HG03558 (cell line): ENCODE results near the gene PIP5K1B.

Source experiments
- ATAC-seq: cut with Tn5 transposase; IDR thresholded peaks from one replicate; pipeline ENCODE4 v1.9.1; 2021; ENCODE audit warnings: moderate number of reproducible peaks; ENCODE audit not compliant: unreplicated experiment; ENCODE audit errors: extremely low read depth

Gene PIP5K1B

DNA sequence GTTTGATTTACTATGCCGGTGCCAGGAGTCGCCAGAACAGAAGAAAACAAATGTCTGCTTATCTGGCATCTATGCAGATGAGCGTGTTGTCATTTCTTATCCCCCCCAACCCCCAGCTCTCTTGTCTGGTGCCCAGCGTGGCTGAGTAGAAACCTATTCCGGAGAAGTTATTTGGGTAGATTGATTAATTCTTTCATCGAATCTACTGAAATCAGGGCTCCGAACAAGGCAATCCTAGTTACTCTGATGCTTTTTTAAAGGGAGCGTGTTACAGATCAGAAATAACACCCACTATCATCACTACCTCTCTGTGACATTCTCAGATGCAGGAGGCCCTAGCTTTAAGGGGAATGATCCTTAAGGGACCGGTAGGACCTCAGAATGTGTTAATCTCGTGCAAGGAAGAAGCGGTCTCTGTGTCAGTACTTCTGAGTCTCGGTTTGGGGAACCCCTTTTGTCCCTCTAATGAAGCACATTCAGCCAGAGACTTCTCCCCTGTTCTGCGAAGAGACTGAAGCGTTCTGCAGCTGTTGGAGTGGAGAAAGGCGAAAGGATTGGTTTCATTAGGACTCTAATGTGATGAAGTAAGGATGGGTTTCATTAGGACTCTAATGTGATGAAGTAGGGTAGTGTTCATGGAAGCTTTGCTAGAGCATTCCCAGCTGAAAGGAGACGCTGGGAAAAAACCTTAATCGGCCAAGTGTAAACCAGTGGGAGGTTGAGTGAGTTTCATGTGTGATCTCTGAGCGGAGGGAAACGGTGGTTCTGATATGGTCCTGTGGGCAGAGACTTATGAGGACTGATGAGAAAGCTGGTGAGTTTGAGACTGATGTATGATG lies 1.5 kb downstream of the PIP5K1B start:
- ATAC-seq: no peak

- no peak for ATAC-seq
These were observed 2.9 kb downstream of the PIP5K1B start for GRCh38 chr9:68707801-68708488.

DNA sequence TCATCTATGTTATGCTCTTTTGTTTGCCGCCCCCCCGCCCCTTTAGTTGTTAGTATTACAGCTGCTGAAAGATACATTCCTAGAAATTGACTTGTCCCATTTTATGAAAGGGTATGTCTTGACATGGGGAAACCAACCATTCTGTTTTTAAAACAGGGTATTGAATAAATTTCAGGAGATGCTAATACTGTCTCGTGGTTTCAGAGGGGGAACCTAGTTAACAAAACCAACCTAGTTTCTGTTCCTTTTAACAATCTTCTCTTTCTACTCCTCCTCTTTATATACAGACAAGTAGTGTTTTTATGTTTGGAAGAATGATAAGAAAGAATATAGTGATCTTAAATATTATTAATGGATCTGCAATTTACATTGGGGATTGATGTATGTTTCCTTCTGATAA lies 3.5 kb downstream of the PIP5K1B start:
- no peak for ATAC-seq

GRCh38 chr9:68709291-68710110 lies 4.5 kb downstream of the PIP5K1B start:
- no peak for ATAC-seq

GRCh38 chr9:68710111-68710471 lies 5.1 kb downstream of the PIP5K1B start:
- ATAC-seq: no peak

GRCh38 chr9:68711281-68711680 lies 6.2 kb downstream of the PIP5K1B start:
- ATAC-seq: no peak

DNA sequence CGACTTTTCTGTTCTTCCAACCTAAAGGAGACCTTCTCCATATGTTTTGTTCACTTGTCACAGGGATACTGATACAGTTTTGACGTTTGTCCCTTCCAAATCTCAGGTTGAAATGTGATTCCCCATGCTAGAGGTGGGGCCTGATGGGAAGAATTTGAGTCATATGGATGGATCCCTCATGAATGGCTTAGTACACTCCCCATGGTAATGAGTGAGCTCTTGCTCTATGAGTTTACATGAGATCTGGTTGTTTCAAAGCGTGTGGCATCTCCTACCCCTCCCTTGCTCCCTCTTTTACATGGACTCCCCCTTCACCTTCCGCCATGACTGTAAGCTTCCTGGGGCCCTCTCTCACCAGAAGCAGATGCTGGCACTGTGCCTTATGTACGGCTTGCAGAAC lies 6.9 kb downstream of the PIP5K1B start:
- no peak for ATAC-seq

- no peak for ATAC-seq
These were observed 9.6 kb downstream of the PIP5K1B start for GRCh38 chr9:68714416-68715180.

GRCh38 chr9:68715181-68715456 lies 10.1 kb downstream of the PIP5K1B start:
- no peak for ATAC-seq

GRCh38 chr9:68717552-68718443 lies 12.8 kb downstream of the PIP5K1B start:
- ATAC-seq: no peak

DNA sequence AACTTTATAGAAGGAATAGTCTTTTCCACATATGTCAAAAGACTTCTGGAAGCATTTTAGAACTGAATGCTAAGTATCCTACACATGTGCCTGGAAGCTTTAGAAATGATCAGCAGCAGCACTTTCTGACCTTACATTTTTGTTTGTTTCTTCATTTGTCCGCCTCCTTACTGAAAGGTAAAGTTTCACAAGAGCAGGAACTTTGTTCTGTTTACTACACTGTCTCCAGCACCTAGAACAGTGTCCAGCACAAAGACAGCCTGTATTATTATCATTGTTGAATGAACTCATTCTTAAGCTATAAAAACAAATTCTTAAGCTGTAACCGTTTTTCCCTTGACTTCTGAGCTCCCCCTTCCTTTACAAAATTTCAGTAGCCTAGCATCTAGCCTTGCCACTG lies 14.8 kb downstream of the PIP5K1B start:
- ATAC-seq: no peak

DNA sequence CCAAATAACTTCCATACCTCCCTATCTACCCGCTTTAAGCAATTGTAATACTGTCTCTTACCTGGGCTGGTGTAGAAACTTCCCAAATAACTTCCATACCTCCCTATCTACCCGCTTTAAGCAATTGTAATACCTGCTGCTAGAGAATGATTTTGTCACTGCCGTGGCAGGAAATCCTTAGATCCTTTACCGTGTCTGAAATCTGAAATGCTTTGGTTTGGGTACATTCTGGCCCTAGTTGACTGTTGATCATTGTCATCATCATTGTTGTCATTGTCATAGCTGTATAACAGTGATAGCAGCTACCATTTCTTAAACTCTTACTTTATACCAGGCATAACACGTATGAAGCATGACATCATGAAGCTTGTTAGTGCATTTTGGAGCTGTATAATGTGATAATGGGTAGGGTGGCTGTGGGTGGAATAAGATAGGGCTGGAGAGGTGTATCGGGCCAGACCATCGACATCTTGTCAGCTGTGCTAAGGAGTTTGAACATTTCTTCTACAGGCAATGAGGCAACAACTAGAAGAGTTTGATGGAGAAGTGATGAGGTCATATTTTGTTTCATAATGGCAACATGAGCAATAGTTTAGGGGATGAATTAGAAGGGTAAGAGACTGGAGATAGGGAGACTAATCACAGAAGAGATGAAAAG lies 15.7 kb downstream of the PIP5K1B start:
- ATAC-seq: no peak

GRCh38 chr9:68721666-68722330 lies 16.8 kb downstream of the PIP5K1B start:
- no peak for ATAC-seq

GRCh38 chr9:68725070-68725469 lies 20.0 kb downstream of the PIP5K1B start:
- no peak for ATAC-seq

- ATAC-seq: no peak
These were observed 21.4 kb downstream of the PIP5K1B start for GRCh38 chr9:68726489-68726888.

DNA sequence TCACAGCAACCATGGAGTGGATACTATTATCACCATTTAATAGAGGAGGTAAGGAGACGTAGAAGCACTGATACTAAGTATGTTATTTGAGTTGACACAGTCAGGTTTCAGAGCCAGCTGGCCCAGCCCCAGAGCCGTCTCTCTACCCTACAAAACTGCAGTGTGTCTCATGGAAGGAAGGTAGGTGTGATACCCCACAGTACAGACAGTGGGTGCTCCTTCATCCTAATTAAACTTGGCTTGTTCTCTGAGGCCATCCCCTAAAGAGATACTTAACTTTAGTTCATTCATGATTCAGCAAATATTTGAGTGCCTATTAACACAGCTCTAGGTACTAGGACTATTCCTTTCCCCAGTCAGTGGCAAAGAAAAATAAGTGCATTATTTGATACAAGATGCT lies 22.6 kb downstream of the PIP5K1B start:
- ATAC-seq: no peak

- ATAC-seq: no peak
These were observed 23.7 kb downstream of the PIP5K1B start for GRCh38 chr9:68728731-68729130.

GRCh38 chr9:68730570-68731235 lies 25.7 kb downstream of the PIP5K1B start:
- no peak for ATAC-seq
